ENCODE data around the gene CNKSR3.
"Not testable (repeated sequence)": the region's sequence is repeated elsewhere in the genome, so short reads cannot be mapped to it uniquely, and the experiment has no call there.

The CNKSR3 gene

GRCh38 chr6:154526996-154527395 is 16.5 kb upstream of the CNKSR3 start:
- DNase-seq = no peak

GRCh38 chr6:154522576-154522975 is 12.1 kb upstream of the CNKSR3 start:
- DNase-seq = no peak

- DNase-seq = no peak
Observed at GRCh38 chr6:154521412-154521811, 10.9 kb upstream of the CNKSR3 start.

- DNase-seq = no peak
Observed at GRCh38 chr6:154520280-154520679, 9.8 kb upstream of the CNKSR3 start.

- DNase-seq = no peak
Observed at GRCh38 chr6:154518396-154518795, 7.9 kb upstream of the CNKSR3 start.

GRCh38 chr6:154516276-154516675 is 5.8 kb upstream of the CNKSR3 start:
- no peak for DNase-seq

- no peak for DNase-seq
Observed at GRCh38 chr6:154515826-154516225, 5.3 kb upstream of the CNKSR3 start.

- not testable (repeated sequence) for DNase-seq
Observed at GRCh38 chr6:154515076-154515475, 4.6 kb upstream of the CNKSR3 start.

GRCh38 chr6:154514481-154514880 is 4.0 kb upstream of the CNKSR3 start:
- no peak for DNase-seq

GRCh38 chr6:154513601-154514320 is 3.3 kb upstream of the CNKSR3 start:
- no peak for DNase-seq

GRCh38 chr6:154512201-154512600 is 1.7 kb upstream of the CNKSR3 start:
- DNase-seq = no peak

GRCh38 chr6:154511791-154512190 is 1.3 kb upstream of the CNKSR3 start:
- no peak for DNase-seq

GRCh38 chr6:154509421-154510143 is 903 bp downstream of the CNKSR3 start:
- peak; percentile 23 for DNase-seq

- DNase-seq = no peak
Observed at GRCh38 chr6:154508573-154509375, 1.7 kb downstream of the CNKSR3 start.

GRCh38 chr6:154506991-154507898 is 3.2 kb downstream of the CNKSR3 start:
- no peak for DNase-seq

- no peak for DNase-seq
Observed at GRCh38 chr6:154506582-154506981, 3.9 kb downstream of the CNKSR3 start.

- no peak for DNase-seq
Observed at GRCh38 chr6:154506108-154506507, 4.4 kb downstream of the CNKSR3 start.

- DNase-seq = no peak
Observed at GRCh38 chr6:154504865-154505449, 5.5 kb downstream of the CNKSR3 start.

- no peak for DNase-seq
Observed at GRCh38 chr6:154504102-154504501, 6.4 kb downstream of the CNKSR3 start.

GRCh38 chr6:154503658-154504057 is 6.8 kb downstream of the CNKSR3 start:
- no peak for DNase-seq

- DNase-seq = no peak
Observed at GRCh38 chr6:154502553-154502952, 7.9 kb downstream of the CNKSR3 start.

- DNase-seq = no peak
Observed at GRCh38 chr6:154501578-154501868, 9.0 kb downstream of the CNKSR3 start.

Measured in stimulated activated CD4-positive, alpha-beta T cell treated with anti-CD3 and anti-CD28 coated beads, Interleukin-15, amount 100 ng/mL, for 24 hours (primary cell).